DOHH2 (cell line): ENCODE measurements around the gene TNFSF15.

ENCODE experiments used
- EZH2phosphoT487 ChIP-seq: fragments of 200-600 bp; sonication (generic); IDR thresholded peaks from 2 replicates; pipeline ENCODE4 v1.6.1; 2017; ENCODE audit warnings: borderline replicate concordance, mild to moderate bottlenecking, antibody characterized with exemption, low read length, moderate library complexity, mixed read lengths
- TF ChIP-seq, protein P1 (sequence below): fragments of 200-600 bp; sonication (generic); IDR thresholded peaks from one replicate; pipeline ENCODE4 v1.5.1; 2014; ENCODE audit warnings: antibody characterized with exemption, mild to moderate bottlenecking, low read depth, low read length; ENCODE audit not compliant: poor library complexity, severe bottlenecking

DNA sequence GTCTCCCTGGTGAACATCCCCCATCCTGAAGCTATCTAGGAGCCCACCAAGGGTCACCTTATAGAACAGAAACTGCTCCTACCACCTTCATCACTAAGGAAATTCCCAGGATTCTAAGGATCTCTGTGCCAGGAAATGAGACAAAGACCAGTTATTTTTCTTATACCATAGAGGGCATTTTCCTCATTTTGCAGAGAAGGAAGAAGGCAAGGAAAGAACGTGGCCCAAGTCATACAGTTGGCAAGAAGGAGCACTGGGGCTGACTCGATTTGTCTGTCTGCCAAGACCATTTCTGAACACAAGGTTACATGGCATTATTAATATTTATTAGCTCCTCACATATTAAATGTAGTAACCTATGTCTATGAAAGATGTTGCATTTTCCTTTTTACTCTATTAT is 49.6 kb upstream of the TNFSF15 start:
- TF ChIP-seq, protein P1, sequence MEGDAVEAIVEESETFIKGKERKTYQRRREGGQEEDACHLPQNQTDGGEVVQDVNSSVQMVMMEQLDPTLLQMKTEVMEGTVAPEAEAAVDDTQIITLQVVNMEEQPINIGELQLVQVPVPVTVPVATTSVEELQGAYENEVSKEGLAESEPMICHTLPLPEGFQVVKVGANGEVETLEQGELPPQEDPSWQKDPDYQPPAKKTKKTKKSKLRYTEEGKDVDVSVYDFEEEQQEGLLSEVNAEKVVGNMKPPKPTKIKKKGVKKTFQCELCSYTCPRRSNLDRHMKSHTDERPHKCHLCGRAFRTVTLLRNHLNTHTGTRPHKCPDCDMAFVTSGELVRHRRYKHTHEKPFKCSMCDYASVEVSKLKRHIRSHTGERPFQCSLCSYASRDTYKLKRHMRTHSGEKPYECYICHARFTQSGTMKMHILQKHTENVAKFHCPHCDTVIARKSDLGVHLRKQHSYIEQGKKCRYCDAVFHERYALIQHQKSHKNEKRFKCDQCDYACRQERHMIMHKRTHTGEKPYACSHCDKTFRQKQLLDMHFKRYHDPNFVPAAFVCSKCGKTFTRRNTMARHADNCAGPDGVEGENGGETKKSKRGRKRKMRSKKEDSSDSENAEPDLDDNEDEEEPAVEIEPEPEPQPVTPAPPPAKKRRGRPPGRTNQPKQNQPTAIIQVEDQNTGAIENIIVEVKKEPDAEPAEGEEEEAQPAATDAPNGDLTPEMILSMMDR = no peak
- TF ChIP-seq EZH2phosphoT487 = no peak
